ENCODE results near the gene GAS2L3. TPM values are rescaled to one million over a fixed set of nuclear protein-coding genes. Genes with fewer than 3 reads are reported as not detected.

Gene GAS2L3
- total and polyA plus RNA-seq, 2 donors (not counting 1 experiment from before 2014, with no cell fraction given) = 0.10 TPM; not detected in 1

GRCh38 chr12:100574187-100575074, 947 bp downstream of the GAS2L3 start:
- peak overlapping the region; percentile 90 for H3K4me3 Mint-ChIP-seq
- peaks cover 14% of the 10 kb centered on the region for H3K4me1 Mint-ChIP-seq
- H3K36me3 ChIP-seq (replicated peaks in 1 of 2; ENCODE audit: control extremely low read depth in 1 of 2, control insufficient read depth in 1 of 2, extremely low read depth in 1 of 2, insufficient read depth in 2 of 2, low read length in 1 of 2) = no peaks in the 10 kb centered on the region
- DNase-seq (no peak), ATAC-seq (ENCODE audit: low read depth) (no peak)
- peaks cover 12 to 14% of the 10 kb centered on the region in 2 donors for H3K4me1 ChIP-seq (ENCODE audit: control insufficient read depth in 2 of 2, insufficient read depth in 2 of 2, low read length in 2 of 2)
- peak overlapping the region; percentile 93 for H3K4me2 ChIP-seq (replicated peaks; ENCODE audit: low read depth, low read length, poor library complexity, severe bottlenecking)
- no peaks in the 10 kb centered on the region for H4K20me1 ChIP-seq (ENCODE audit: control insufficient read depth, insufficient read depth, low read length, poor library complexity, severe bottlenecking)
- no peaks in the 10 kb centered on the region for H3K9me3 ChIP-seq (ENCODE audit: control extremely low read depth in 1 of 3, control insufficient read depth in 2 of 3, insufficient read depth in 1 of 3, low read length in 2 of 3)
- no peak overlapping the region for H3K27ac ChIP-seq (ENCODE audit: low read length in 2 of 2)
- peaks cover 13% of the 10 kb centered on the region for H3K27me3 Mint-ChIP-seq
- ChIA-PET POLR2A (no interaction called here), CTCF (interaction anchor here (0.7 kb wide), 1 partner anchor 608 kb away, joined by 4 read pairs; no protein-coding TSS in a partner anchor)
- WGBS (ENCODE audit: insufficient coverage) = 2% methylated on average over 4 of the region's 15 CpGs
- intact Hi-C loops (cut with micrococcal nuclease) = loop anchor here (5.0 kb wide), 1 partner anchor 307 kb away; the partner anchor contains the start of genes DEPDC4 and SCYL2
- peak overlapping the region; percentile 90 for H2AFZ ChIP-seq (ENCODE audit: insufficient read depth, low read depth, low read length, poor library complexity, severe bottlenecking)
- H3K27me3 ChIP-seq (replicated peaks in 1 of 4; ENCODE audit: control extremely low read depth in 1 of 4, control insufficient read depth in 3 of 4, insufficient read depth in 4 of 4, low read length in 3 of 4) = peaks cover 0 to 12% (median 0%) of the 10 kb centered on the region in 4 experiments
- TF ChIP-seq CTCF (IDR thresholded peaks at IDR 0.05) = no peak
- no peak for TF ChIP-seq EZH2 (IDR thresholded peaks at IDR 0.05; ENCODE audit: borderline replicate concordance, insufficient read depth, low read depth, low read length, poor library complexity, severe bottlenecking)
- no peaks in the 10 kb centered on the region for H3K79me2 ChIP-seq (ENCODE audit: control insufficient read depth, insufficient read depth, low read length)
- peak overlapping the region; percentile 85 for H3K9ac ChIP-seq (ENCODE audit: low read length)
- H3K27ac Mint-ChIP-seq = no peak overlapping the region
- peak overlapping the region; percentile 32 to 80 (median 66) for H3K4me3 ChIP-seq (ENCODE audit: control extremely low read depth in 1 of 5, extremely low read depth in 1 of 5, insufficient read depth in 1 of 5, low read depth in 2 of 5, low read length in 4 of 5)
- no peaks in the 10 kb centered on the region for H3K9me3 Mint-ChIP-seq (ENCODE audit: insufficient read depth)
